ENCODE measurements around the gene IFFO2.

IFFO2 gene

GRCh38 chr1:18981242-18981641 is 24.8 kb upstream of the IFFO2 start:
- TF ChIP-seq, protein P1, sequence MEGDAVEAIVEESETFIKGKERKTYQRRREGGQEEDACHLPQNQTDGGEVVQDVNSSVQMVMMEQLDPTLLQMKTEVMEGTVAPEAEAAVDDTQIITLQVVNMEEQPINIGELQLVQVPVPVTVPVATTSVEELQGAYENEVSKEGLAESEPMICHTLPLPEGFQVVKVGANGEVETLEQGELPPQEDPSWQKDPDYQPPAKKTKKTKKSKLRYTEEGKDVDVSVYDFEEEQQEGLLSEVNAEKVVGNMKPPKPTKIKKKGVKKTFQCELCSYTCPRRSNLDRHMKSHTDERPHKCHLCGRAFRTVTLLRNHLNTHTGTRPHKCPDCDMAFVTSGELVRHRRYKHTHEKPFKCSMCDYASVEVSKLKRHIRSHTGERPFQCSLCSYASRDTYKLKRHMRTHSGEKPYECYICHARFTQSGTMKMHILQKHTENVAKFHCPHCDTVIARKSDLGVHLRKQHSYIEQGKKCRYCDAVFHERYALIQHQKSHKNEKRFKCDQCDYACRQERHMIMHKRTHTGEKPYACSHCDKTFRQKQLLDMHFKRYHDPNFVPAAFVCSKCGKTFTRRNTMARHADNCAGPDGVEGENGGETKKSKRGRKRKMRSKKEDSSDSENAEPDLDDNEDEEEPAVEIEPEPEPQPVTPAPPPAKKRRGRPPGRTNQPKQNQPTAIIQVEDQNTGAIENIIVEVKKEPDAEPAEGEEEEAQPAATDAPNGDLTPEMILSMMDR (conservative IDR thresholded peaks at IDR 0.05; ENCODE audit: low read depth, low read length), result no peak
- DNase-seq (ENCODE audit: low read depth), result no peak
- H3K4me3 ChIP-seq (ENCODE audit: low read length), result no peak overlapping the region

- TF ChIP-seq, protein P1 (conservative IDR thresholded peaks at IDR 0.05; ENCODE audit: low read depth, low read length), result no peak
- no peak for DNase-seq (ENCODE audit: low read depth)
- no peak overlapping the region for H3K4me3 ChIP-seq (ENCODE audit: low read length)
Observed at GRCh38 chr1:18978706-18979105, 22.2 kb upstream of the IFFO2 start.

DNA sequence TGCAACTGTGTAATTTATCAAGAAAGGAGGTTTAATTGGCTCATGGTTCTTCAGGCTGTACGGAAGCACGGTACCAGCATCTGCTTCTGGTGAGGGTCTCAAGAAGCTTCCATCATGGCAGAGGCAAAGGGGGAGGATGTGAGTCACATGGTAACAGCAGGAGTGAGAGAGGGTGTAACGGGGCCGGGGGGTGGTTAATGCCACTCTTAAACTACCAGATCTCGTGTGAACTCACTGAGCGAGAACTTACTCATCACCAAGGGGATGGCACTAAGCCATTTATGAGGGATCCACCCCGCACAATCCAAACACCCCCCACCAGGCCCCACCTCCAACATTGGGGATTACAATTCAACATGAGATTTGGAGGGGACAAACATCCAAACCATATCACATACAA is 21.0 kb upstream of the IFFO2 start:
- DNase-seq (ENCODE audit: low read depth), result no peak
- TF ChIP-seq, protein P1 (conservative IDR thresholded peaks at IDR 0.05; ENCODE audit: low read depth, low read length), result no peak
- H3K4me3 ChIP-seq (ENCODE audit: low read length), result no peak overlapping the region

DNA sequence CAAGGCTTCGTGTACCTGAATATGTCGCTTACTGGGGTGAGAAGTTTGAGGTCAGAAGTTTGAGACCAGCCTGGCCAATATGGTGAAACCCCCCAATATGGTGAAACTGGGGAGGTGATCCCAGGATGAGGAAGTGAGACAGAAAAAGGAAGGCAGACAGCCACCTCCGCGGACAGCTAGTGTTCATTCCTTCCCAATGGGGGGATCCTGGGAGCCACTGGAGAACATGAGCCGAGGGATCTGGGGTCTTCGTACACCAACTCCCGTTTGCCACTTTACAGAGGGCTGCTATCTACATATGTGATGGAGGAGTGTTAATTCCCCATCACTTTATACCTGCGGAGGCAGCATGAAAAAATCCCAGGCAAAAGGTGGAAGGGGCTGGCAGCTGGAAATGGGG is 19.6 kb upstream of the IFFO2 start:
- no peak for DNase-seq (ENCODE audit: low read depth)
- H3K4me3 ChIP-seq (ENCODE audit: low read length), result no peak overlapping the region
- TF ChIP-seq, protein P1 (conservative IDR thresholded peaks at IDR 0.05; ENCODE audit: low read depth, low read length), result no peak

DNA sequence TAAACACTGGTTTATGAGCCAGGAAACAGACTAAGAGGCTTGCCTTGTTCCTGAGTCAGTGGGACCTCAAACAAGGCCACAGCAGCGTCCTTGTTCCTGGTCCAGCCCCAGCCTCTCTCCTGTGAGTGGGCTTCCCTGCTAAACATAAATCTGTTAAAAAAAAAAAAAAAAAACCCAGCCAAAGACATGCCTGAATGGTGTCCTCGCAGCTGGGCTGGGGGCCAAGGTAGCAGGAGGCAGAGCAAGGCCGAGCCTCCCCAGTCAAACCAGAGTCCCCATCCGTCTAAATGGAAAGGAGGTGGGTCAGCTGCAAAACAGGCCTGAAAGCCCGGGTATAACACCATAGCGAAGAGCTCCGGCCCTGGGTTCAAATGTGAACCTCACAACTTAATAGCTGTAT is 18.1 kb upstream of the IFFO2 start:
- H3K4me3 ChIP-seq (ENCODE audit: low read length), result no peak overlapping the region
- TF ChIP-seq, protein P1 (conservative IDR thresholded peaks at IDR 0.05; ENCODE audit: low read depth, low read length), result no peak
- no peak for DNase-seq (ENCODE audit: low read depth)

DNA sequence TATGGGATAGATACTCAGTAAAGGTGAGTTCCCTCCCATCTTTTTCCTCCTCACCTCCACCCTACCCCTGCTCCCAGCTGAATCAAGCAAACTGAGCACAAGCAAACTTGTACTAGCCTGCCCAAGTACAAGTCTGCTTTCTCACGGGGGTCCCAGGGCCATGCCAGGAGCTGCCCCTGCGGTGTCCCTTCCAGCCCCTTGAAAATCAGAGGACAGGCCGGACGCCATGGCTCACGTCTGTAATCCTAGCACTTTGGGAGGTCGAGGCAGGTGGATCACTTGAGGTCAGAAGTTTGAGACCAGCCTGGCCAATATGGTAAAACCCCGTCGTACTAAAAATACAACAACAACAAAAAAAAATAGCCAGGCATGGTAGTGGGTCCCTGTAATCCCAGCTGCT is 17.5 kb upstream of the IFFO2 start:
- no peak for DNase-seq (ENCODE audit: low read depth)
- H3K4me3 ChIP-seq (ENCODE audit: low read length), result no peak overlapping the region
- TF ChIP-seq, protein P1 (conservative IDR thresholded peaks at IDR 0.05; ENCODE audit: low read depth, low read length), result no peak

DNA sequence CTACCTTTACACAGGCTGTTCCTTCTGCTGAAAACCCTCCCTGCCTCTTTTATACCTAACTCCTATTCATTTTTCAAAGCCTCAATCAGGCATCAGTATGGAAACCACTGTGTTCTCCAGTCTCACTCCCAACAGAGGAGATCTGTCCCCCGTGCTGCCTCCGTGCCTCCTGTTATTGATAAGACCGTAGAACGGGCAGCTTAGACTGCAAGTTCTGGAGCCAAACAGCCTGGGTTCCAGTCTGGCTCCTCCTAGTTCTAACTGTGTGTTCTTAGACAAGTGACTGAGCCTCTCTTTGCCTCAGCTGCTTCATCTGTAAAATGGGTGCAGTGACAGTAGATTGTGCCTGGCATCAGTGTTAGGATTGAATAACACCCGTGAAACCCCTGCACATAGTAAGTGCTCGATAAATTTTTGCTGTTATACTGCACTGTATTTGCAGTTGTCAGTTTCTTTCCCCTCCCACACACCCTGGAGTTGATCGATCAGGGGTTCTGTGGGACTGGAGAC is 17.0 kb upstream of the IFFO2 start:
- no peak for DNase-seq (ENCODE audit: low read depth)
- H3K4me3 ChIP-seq (ENCODE audit: low read length), result no peak overlapping the region
- TF ChIP-seq, protein P1 (conservative IDR thresholded peaks at IDR 0.05; ENCODE audit: low read depth, low read length), result no peak
